ENCODE results near the gene NID1. TPM values are rescaled to one million over a fixed set of nuclear protein-coding genes. Genes with fewer than 3 reads are reported as not detected.
"Not testable (repeated sequence)": the region's sequence is repeated elsewhere in the genome, so short reads cannot be mapped to it uniquely, and the experiment has no call there.

NID1 gene
- total RNA-seq, 1 experiment from 2014 or later, result 8.6 TPM

DNA sequence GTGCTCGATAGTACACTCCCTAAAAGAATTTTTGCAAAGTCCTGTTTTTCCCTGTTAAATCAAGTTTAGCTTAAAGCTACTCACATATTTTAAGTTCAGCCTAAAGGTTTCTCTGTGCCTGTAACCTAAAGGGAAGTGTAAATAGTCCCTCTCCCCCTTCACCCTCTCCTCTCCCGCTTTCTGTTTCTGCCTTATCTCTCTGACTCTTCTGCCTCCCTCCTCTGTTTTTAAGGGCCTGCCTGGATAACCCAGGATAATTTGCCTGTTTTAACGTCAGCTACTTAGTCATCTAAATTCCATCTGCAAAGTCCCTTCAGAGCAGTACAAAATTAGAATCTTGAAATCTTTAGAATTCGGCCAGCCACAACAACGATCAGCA lies 92.6 kb downstream of the NID1 start:
- no TSS peak for BruUV-seq (replicated peaks)
- TF ChIP-seq, protein P1, sequence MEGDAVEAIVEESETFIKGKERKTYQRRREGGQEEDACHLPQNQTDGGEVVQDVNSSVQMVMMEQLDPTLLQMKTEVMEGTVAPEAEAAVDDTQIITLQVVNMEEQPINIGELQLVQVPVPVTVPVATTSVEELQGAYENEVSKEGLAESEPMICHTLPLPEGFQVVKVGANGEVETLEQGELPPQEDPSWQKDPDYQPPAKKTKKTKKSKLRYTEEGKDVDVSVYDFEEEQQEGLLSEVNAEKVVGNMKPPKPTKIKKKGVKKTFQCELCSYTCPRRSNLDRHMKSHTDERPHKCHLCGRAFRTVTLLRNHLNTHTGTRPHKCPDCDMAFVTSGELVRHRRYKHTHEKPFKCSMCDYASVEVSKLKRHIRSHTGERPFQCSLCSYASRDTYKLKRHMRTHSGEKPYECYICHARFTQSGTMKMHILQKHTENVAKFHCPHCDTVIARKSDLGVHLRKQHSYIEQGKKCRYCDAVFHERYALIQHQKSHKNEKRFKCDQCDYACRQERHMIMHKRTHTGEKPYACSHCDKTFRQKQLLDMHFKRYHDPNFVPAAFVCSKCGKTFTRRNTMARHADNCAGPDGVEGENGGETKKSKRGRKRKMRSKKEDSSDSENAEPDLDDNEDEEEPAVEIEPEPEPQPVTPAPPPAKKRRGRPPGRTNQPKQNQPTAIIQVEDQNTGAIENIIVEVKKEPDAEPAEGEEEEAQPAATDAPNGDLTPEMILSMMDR (IDR thresholded peaks at IDR 0.05; ENCODE audit: unreplicated experiment), result no peak
- H3K27me3 Mint-ChIP-seq (ENCODE audit: unreplicated experiment), result no peaks in the 10 kb centered on the region
- H3K27ac Mint-ChIP-seq (ENCODE audit: unreplicated experiment), result no peak overlapping the region
- intact Hi-C loops (cut with micrococcal nuclease; ENCODE audit: unreplicated experiment), result loop anchor here (5.0 kb wide), 1 partner anchor 60 kb away; no protein-coding TSS in a partner anchor
- H3K4me1 Mint-ChIP-seq (ENCODE audit: low read depth, unreplicated experiment), result peaks cover 19% of the 10 kb centered on the region
- no peaks in the 10 kb centered on the region for H3K36me3 Mint-ChIP-seq (ENCODE audit: insufficient read depth, unreplicated experiment)
- CTCF ChIA-PET, result interaction anchor here (0.7 to 1.8 kb wide), 7 partner anchors 55 to 468 kb away, joined by 3 to 28 read pairs (median 5); partner anchors contain the start of genes B3GALNT2 and LYST
- DNase-seq, result no peak
- no peaks in the 10 kb centered on the region for H3K9me3 Mint-ChIP-seq (ENCODE audit: low read depth, unreplicated experiment)
- H3K4me3 Mint-ChIP-seq (ENCODE audit: low read depth, unreplicated experiment), result peak overlapping the region; percentile 2

GRCh38 chr1:235971571-235972310 lies 93.1 kb downstream of the NID1 start:
- intact Hi-C loops (cut with micrococcal nuclease; ENCODE audit: unreplicated experiment), result loop anchor here (1.0 to 5.0 kb wide), 4 partner anchors 59 to 459 kb away; no protein-coding TSS in a partner anchor
- peak overlapping the region; percentile 2 for H3K4me3 Mint-ChIP-seq (ENCODE audit: low read depth, unreplicated experiment)
- no peaks in the 10 kb centered on the region for H3K36me3 Mint-ChIP-seq (ENCODE audit: insufficient read depth, unreplicated experiment)
- peaks cover 19% of the 10 kb centered on the region for H3K4me1 Mint-ChIP-seq (ENCODE audit: low read depth, unreplicated experiment)
- no peaks in the 10 kb centered on the region for H3K27me3 Mint-ChIP-seq (ENCODE audit: unreplicated experiment)
- TF ChIP-seq, protein P1 (IDR thresholded peaks at IDR 0.05; ENCODE audit: unreplicated experiment), result peak; percentile 83
- no TSS peak for BruUV-seq (replicated peaks)
- DNase-seq, result peak; percentile 88
- no peak overlapping the region for H3K27ac Mint-ChIP-seq (ENCODE audit: unreplicated experiment)
- CTCF ChIA-PET, result interaction anchor here (0.6 to 1.8 kb wide), 13 partner anchors 48 to 467 kb away, joined by 3 to 28 read pairs (median 3); partner anchors contain the start of genes B3GALNT2 and LYST
- H3K9me3 Mint-ChIP-seq (ENCODE audit: low read depth, unreplicated experiment), result no peaks in the 10 kb centered on the region

DNA sequence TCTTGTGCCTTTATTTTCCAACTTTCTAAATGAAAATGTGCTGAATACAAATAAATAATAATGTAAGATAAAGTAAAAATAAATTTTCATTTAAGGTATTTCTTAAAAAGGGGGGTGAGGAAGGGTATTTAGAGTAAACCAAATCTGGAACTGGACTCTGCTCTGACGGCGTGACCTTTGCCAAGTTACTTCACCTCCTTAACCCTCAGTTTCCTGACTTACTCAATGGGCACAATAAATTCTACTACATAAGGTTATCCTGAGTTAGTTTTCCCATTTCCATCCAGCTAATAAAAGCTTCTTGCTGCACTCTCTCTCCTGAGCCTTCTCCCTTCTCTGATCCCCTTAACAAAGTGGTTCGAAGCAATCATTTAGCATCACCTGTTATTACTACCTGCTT lies 93.9 kb downstream of the NID1 start:
- TF ChIP-seq, protein P1 (IDR thresholded peaks at IDR 0.05; ENCODE audit: unreplicated experiment), result no peak
- BruUV-seq (replicated peaks), result no TSS peak
- H3K27ac Mint-ChIP-seq (ENCODE audit: unreplicated experiment), result no peak overlapping the region
- H3K4me1 Mint-ChIP-seq (ENCODE audit: low read depth, unreplicated experiment), result peaks cover 19% of the 10 kb centered on the region
- H3K27me3 Mint-ChIP-seq (ENCODE audit: unreplicated experiment), result no peaks in the 10 kb centered on the region
- no peaks in the 10 kb centered on the region for H3K9me3 Mint-ChIP-seq (ENCODE audit: low read depth, unreplicated experiment)
- DNase-seq, result no peak
- CTCF ChIA-PET, result interaction anchor here (0.6 to 1.8 kb wide), 12 partner anchors 36 to 467 kb away, joined by 3 to 28 read pairs (median 3); partner anchors contain the start of genes B3GALNT2 and LYST
- no peaks in the 10 kb centered on the region for H3K36me3 Mint-ChIP-seq (ENCODE audit: insufficient read depth, unreplicated experiment)
- intact Hi-C loops (cut with micrococcal nuclease; ENCODE audit: unreplicated experiment), result loop anchor here (1.0 to 5.0 kb wide), 4 partner anchors 59 to 458 kb away; no protein-coding TSS in a partner anchor
- no peak overlapping the region for H3K4me3 Mint-ChIP-seq (ENCODE audit: low read depth, unreplicated experiment)

GRCh38 chr1:235968831-235969230 lies 96.1 kb downstream of the NID1 start:
- peaks cover 14% of the 10 kb centered on the region for H3K27me3 Mint-ChIP-seq (ENCODE audit: unreplicated experiment)
- H3K27ac Mint-ChIP-seq (ENCODE audit: unreplicated experiment), result no peak overlapping the region
- CTCF ChIA-PET, result interaction anchor here (0.7 kb wide), 1 partner anchor 9 kb away, joined by 5 read pairs; no protein-coding TSS in a partner anchor
- peaks cover 2% of the 10 kb centered on the region for H3K9me3 Mint-ChIP-seq (ENCODE audit: low read depth, unreplicated experiment)
- no peak overlapping the region for H3K4me3 Mint-ChIP-seq (ENCODE audit: low read depth, unreplicated experiment)
- intact Hi-C loops (cut with micrococcal nuclease; ENCODE audit: unreplicated experiment), result no loop called here
- DNase-seq, result no peak
- H3K36me3 Mint-ChIP-seq (ENCODE audit: insufficient read depth, unreplicated experiment), result no peaks in the 10 kb centered on the region
- TF ChIP-seq, protein P1 (IDR thresholded peaks at IDR 0.05; ENCODE audit: unreplicated experiment), result no peak
- BruUV-seq (replicated peaks), result no TSS peak
- peaks cover 19% of the 10 kb centered on the region for H3K4me1 Mint-ChIP-seq (ENCODE audit: low read depth, unreplicated experiment)

DNA sequence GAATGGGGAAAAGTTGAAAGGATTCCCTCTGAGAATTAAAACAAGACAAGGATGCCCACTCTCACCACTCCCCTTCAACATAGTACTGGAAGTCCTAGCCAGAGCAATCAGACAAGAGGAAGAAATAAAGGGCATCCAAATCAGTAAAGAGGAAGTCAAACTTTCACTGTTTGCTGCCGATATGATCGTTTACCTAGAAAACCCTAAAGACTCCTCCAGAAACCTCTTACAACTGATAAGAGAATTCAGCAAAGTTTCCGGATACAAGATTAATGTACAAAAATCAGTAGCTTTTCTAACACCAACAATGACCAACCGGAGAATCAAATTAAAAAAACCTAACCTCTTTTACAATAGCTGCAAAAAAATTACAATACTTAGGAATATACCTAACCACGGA lies 98.8 kb downstream of the NID1 start:
- BruUV-seq (replicated peaks); intact Hi-C loops (cut with micrococcal nuclease; ENCODE audit: unreplicated experiment); CTCF ChIA-PET; H3K4me1 Mint-ChIP-seq (ENCODE audit: low read depth, unreplicated experiment); H3K4me3 Mint-ChIP-seq (ENCODE audit: low read depth, unreplicated experiment); H3K36me3 Mint-ChIP-seq (ENCODE audit: insufficient read depth, unreplicated experiment); DNase-seq; H3K9me3 Mint-ChIP-seq (ENCODE audit: low read depth, unreplicated experiment); H3K27ac Mint-ChIP-seq (ENCODE audit: unreplicated experiment): not testable (repeated sequence)
- peaks cover 14% of the 10 kb centered on the region for H3K27me3 Mint-ChIP-seq (ENCODE audit: unreplicated experiment)

Measured in Calu3 (cell line).